BJ (cell line): ENCODE measurements around the gene UNC79. TPM values are rescaled to one million over a fixed set of nuclear protein-coding genes. Genes with fewer than 3 reads are reported as not detected.
"Not testable (repeated sequence)": the region's sequence is repeated elsewhere in the genome, so short reads cannot be mapped to it uniquely, and the experiment has no call there.

Source experiments
- CTCF ChIA-PET: fragments of 350-600 bp; formaldehyde crosslinking; extraction: SDS; loops from one replicate; lab custom pipeline; 2021; ENCODE audit warnings: antibody characterized with exemption, inconsistent platforms; lab: Yijun Ruan, JAX
- POLR2A ChIA-PET: fragments of 300-600 bp; sonication (Branson Sonifier 250); formaldehyde crosslinking; extraction: SDS; loops from one replicate; lab custom pipeline; 2021; ENCODE audit warnings: antibody characterized with exemption; lab: Charles Lee
- DNase-seq: peaks from one replicate; pipeline ENCODE4 v3.0.0-alpha.2; 2011; ENCODE audit warnings: low read depth
- H3K27me3 ChIP-seq: 2 replicates; pipeline ENCODE4 v1.6.0; 2011; ENCODE audit warnings: low read length; ENCODE audit not compliant: control insufficient read depth, insufficient read depth
- H3K36me3 ChIP-seq: 2 replicates; pipeline ENCODE4 v1.5.1; 2011; ENCODE audit warnings: low read length; ENCODE audit not compliant: control insufficient read depth, insufficient read depth
- H3K4me3 ChIP-seq: 2 replicates; pipeline ENCODE4 v1.5.1; 2011; ENCODE audit warnings: low read depth, mild to moderate bottlenecking, control low read depth, low read length
- polyA plus RNA-seq: library from polyadenylated mRNA; depleted of rRNA; stranded (reverse); fragments of >200 nt; gene quantifications from 2 replicates; pipeline ENCODE4 v1.2.3, GENCODE V29; 2011
- TF ChIP-seq, protein P1 (sequence below): IDR thresholded peaks from 2 replicates; pipeline ENCODE4 v1.5.1; 2011; ENCODE audit warnings: low read depth, mild to moderate bottlenecking, control low read depth, inconsistent platforms, low read length, moderate library complexity; ENCODE audit not compliant: insufficient read depth

The UNC79 gene
- polyA plus RNA-seq, 1 experiment = 0.04 TPM

DNA sequence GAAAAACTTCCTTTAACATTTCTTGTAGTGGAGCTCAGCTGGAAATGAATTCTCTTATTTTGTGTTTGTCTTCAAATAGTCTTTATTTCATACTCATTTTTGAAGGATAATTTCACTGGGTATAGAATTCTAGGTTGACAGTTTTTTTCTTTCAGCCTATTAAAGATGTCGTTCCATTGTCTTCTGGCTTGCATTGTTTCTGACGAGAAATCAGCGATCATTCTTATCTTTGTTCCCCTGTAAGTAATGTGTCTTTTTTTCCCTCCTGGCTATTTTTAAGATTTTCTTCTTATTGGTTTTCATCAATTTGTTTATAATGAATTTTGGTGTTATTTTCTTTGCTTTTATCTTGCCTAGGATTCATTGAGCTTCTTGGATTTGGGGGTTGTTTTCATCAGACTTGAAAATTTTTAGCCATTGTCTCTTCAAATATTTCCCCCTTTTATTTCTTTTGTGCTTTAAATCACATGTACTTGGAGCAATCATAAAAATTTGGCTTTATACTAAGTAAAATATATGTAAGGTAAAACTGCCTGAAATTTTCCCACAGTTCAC is 89.4 kb downstream of the UNC79 start:
- H3K27me3 ChIP-seq = no peaks in the 10 kb centered on the region
- ChIA-PET CTCF (no interaction called here), POLR2A (no interaction called here)
- DNase-seq = no peak
- H3K36me3 ChIP-seq = no peaks in the 10 kb centered on the region
- H3K4me3 ChIP-seq = no peak overlapping the region
- TF ChIP-seq, protein P1, sequence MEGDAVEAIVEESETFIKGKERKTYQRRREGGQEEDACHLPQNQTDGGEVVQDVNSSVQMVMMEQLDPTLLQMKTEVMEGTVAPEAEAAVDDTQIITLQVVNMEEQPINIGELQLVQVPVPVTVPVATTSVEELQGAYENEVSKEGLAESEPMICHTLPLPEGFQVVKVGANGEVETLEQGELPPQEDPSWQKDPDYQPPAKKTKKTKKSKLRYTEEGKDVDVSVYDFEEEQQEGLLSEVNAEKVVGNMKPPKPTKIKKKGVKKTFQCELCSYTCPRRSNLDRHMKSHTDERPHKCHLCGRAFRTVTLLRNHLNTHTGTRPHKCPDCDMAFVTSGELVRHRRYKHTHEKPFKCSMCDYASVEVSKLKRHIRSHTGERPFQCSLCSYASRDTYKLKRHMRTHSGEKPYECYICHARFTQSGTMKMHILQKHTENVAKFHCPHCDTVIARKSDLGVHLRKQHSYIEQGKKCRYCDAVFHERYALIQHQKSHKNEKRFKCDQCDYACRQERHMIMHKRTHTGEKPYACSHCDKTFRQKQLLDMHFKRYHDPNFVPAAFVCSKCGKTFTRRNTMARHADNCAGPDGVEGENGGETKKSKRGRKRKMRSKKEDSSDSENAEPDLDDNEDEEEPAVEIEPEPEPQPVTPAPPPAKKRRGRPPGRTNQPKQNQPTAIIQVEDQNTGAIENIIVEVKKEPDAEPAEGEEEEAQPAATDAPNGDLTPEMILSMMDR = no peak

DNA sequence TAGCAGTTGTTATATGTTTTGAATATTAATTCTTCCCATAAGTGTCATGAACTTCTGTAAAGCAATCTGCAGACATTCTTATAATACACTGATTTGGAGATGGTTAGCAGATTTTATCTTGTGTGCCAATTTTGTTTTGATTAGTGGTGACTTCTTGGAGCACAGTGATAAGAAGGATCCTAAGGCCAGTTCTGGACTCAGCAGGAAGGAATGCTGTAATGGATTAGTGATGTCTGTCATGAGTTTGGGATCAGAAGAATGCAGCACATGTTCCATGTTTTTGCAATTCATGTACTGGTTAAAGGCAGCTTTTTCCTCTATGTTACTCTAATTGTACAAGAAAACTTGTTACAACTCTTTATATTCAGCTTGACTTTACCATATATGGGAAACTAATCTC is 91.5 kb downstream of the UNC79 start:
- ChIA-PET POLR2A (no interaction called here), CTCF (no interaction called here)
- no peak overlapping the region for H3K4me3 ChIP-seq
- no peak for DNase-seq
- TF ChIP-seq, protein P1 = no peak
- no peaks in the 10 kb centered on the region for H3K36me3 ChIP-seq
- H3K27me3 ChIP-seq = no peaks in the 10 kb centered on the region

- H3K4me3 ChIP-seq, CTCF ChIA-PET, H3K27me3 ChIP-seq: not testable (repeated sequence)
These were observed 94.5 kb downstream of the UNC79 start for GRCh38 chr14:93525216-93525615.

DNA sequence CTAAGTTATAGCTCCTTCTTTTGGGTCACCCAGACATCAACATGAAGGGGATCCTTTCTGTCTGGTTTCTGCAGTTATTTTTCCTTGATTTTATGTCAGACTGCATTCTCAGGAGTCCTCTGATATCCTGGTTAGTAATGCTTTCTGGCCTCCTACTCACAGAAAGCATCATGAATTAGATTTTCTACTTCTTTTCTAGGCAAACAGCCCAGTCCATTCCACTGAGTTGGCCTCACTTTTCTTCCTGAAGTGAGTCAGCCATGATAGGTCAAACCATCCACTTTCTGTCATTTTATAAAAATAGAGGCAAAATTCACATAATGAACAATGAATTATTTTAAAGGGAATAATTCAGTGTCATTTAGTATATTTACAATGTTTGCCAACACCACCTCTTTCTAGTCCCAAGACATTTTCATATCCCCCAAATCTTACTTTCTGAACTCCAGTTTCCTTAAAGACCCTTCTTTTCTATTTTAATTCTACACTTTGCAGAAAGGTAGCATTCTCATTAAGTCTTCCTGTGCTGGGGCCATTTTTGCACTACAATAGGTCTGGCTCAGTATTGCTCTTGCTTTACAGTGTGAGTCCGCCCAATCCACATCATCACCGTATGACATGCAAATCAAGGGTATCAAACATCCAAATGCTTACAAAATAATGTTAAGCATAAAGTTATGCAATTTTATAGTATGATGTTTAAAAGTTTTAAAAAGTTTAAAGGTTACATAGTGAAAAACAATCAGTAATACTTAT is 95.1 kb downstream of the UNC79 start:
- no peaks in the 10 kb centered on the region for H3K27me3 ChIP-seq
- no peak for DNase-seq
- H3K36me3 ChIP-seq = no peaks in the 10 kb centered on the region
- ChIA-PET POLR2A (no interaction called here), CTCF (no interaction called here)
- H3K4me3 ChIP-seq = no peak overlapping the region
- TF ChIP-seq, protein P1 = no peak

More at GRCh38 chr14:93525216-93525615, 94.5 kb downstream of the UNC79 start:
- POLR2A ChIA-PET, H3K36me3 ChIP-seq, DNase-seq: not testable (repeated sequence)

DNA sequence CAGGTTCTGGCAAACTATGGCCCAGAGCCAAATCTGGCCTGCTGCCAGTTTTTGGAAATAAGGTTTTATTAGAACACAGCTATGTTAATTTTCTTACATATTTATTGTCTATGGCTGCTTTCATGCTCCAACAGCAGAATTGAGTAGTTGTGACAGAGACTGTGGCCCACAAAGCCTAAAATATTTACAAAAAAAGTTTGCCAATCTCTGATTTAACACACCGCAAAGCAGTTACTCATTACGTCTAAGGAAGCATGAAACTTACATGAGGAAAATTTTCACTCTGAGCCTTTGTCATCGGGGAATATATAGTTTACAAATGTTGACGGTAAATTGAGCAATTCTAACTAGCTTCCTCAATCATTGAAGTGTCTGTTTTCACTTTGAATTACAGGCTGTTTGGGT is 96.5 kb downstream of the UNC79 start:
- H3K4me3 ChIP-seq = no peak overlapping the region
- ChIA-PET CTCF (no interaction called here), POLR2A (no interaction called here)
- TF ChIP-seq, protein P1 = no peak
- DNase-seq = no peak
- H3K27me3 ChIP-seq = no peaks in the 10 kb centered on the region
- no peaks in the 10 kb centered on the region for H3K36me3 ChIP-seq
